B cell (primary cell): Measurements from ENCODE around the gene DHX34. TPM values are rescaled to one million over a fixed set of nuclear protein-coding genes. Genes with fewer than 3 reads are reported as not detected.

Source experiments
- ATAC-seq: fragments of 200-7000 bp; cut with Tn5 transposase; one replicate; pipeline ENCODE4 v1.10.0; 2021; ENCODE audit warnings: low read depth, mild to moderate bottlenecking, moderate number of reproducible peaks, moderate library complexity
- CTCF ChIA-PET: fragments of 350-600 bp; sonication (Branson Sonifier 250); formaldehyde crosslinking; loops from one replicate; lab custom pipeline; 2021; ENCODE audit warnings: antibody characterized with exemption, inconsistent platforms; lab: Charles Lee
- POLR2A ChIA-PET: fragments of 350-600 bp; sonication (Branson Sonifier 250); formaldehyde crosslinking; loops from one replicate; lab custom pipeline; 2021; ENCODE audit warnings: antibody characterized with exemption; lab: Charles Lee
- DNase-seq: peaks from one replicate; pipeline ENCODE4 v3.0.0; 2013
- H2AFZ ChIP-seq: 2 replicates; pipeline ENCODE4 v1.6.1; 2012; ENCODE audit warnings: mild to moderate bottlenecking, low read depth, low read length; ENCODE audit not compliant: insufficient read depth, poor library complexity, severe bottlenecking
- H3K27ac ChIP-seq, 2 donors: 1 replicate in 1 of 2; 2 replicates in 1 of 2; pipeline ENCODE4 v1.5.1; 2012 to 2013; ENCODE audit warnings: low read length in 2 of 2, mild to moderate bottlenecking in 2 of 2, moderate library complexity in 1 of 2
- H3K27me3 ChIP-seq, 4 experiments: fragments of 200-600 bp in 1 of 4; sonication (generic) in 1 of 4; replicated peaks in 1 of 4; 1 replicate in 2 of 4; 2 replicates in 2 of 4; pipeline versions ENCODE4 v1.6.1 to v1.7.0; 2013 to 2016; ENCODE audit warnings: low read length in 3 of 4, mild to moderate bottlenecking in 2 of 4, mixed read lengths in 1 of 4, moderate library complexity in 1 of 4; ENCODE audit not compliant: insufficient read depth in 4 of 4, control insufficient read depth in 3 of 4; ENCODE audit errors: control extremely low read depth in 1 of 4
- H3K36me3 ChIP-seq, 2 experiments: replicated peaks in 1 of 2; 1 replicate in 1 of 2; 2 replicates in 1 of 2; pipeline versions ENCODE4 v1.6.1 to v1.7.1; 2013; ENCODE audit warnings: low read length in 1 of 2; ENCODE audit not compliant: insufficient read depth in 2 of 2, control insufficient read depth in 1 of 2; ENCODE audit errors: control extremely low read depth in 1 of 2, extremely low read depth in 1 of 2
- H3K4me1 ChIP-seq, 2 donors: fragments of 200-600 bp in 1 of 2; sonication (generic) in 1 of 2; 1 replicate in 1 of 2; 2 replicates in 1 of 2; pipeline versions ENCODE4 v1.5.1 to v1.6.1; 2013 to 2017; ENCODE audit warnings: low read length in 2 of 2; ENCODE audit not compliant: control insufficient read depth in 2 of 2, insufficient read depth in 2 of 2
- H3K4me2 ChIP-seq: replicated peaks from 2 replicates; pipeline ENCODE3; 2012; ENCODE audit warnings: mild to moderate bottlenecking, low read depth, low read length; ENCODE audit not compliant: poor library complexity, severe bottlenecking
- H3K4me3 ChIP-seq, 5 experiments: fragments of 200-600 bp in 1 of 5; sonication (generic) in 1 of 5; 1 replicate in 3 of 5; 2 replicates in 2 of 5; pipeline versions ENCODE4 v1.5.1 to v1.7.0; 2011 to 2016; ENCODE audit warnings: low read length in 4 of 5, mild to moderate bottlenecking in 4 of 5, low read depth in 2 of 5, control low read depth in 1 of 5, moderate library complexity in 1 of 5; ENCODE audit not compliant: insufficient read depth in 1 of 5; ENCODE audit errors: control extremely low read depth in 1 of 5, extremely low read depth in 1 of 5
- H3K79me2 ChIP-seq: fragments of 200-600 bp; sonication (generic); one replicate; pipeline ENCODE4 v1.6.0; 2016; ENCODE audit warnings: low read length; ENCODE audit not compliant: control insufficient read depth, insufficient read depth
- H3K9ac ChIP-seq: fragments of 200-600 bp; sonication (generic); 2 replicates; pipeline ENCODE4 v1.6.1; 2017; ENCODE audit warnings: mild to moderate bottlenecking, low read length, moderate library complexity
- H3K9me3 ChIP-seq, 3 donors: one replicate each; pipeline versions ENCODE4 v1.6.1 to v1.7.1; 2013; ENCODE audit warnings: low read length in 2 of 3; ENCODE audit not compliant: control insufficient read depth in 2 of 3, insufficient read depth in 1 of 3; ENCODE audit errors: control extremely low read depth in 1 of 3
- H4K20me1 ChIP-seq: 2 replicates; pipeline ENCODE4 v1.6.0; 2012; ENCODE audit warnings: mild to moderate bottlenecking, low read length; ENCODE audit not compliant: insufficient read depth, control insufficient read depth, poor library complexity, severe bottlenecking
- H3K27ac Mint-ChIP-seq: one replicate; pipeline ENCODE4 v1.8.0; 2021; ENCODE audit warnings: mixed read lengths
- H3K27me3 Mint-ChIP-seq: one replicate; pipeline ENCODE4 v1.8.0; 2021; ENCODE audit warnings: mixed read lengths
- H3K4me1 Mint-ChIP-seq: one replicate; pipeline ENCODE4 v1.8.0; 2021; ENCODE audit warnings: mixed read lengths
- H3K4me3 Mint-ChIP-seq: one replicate; pipeline ENCODE4 v1.8.0; 2021; ENCODE audit warnings: mixed read lengths
- H3K9me3 Mint-ChIP-seq: one replicate; pipeline ENCODE4 v1.8.0; 2022; ENCODE audit warnings: mixed read lengths; ENCODE audit not compliant: insufficient read depth
- CTCF ChIP-seq: fragments of 200-600 bp; IDR thresholded peaks from one replicate; pipeline ENCODE4 v1.8.0; 2022; ENCODE audit warnings: antibody characterized with exemption, mild to moderate bottlenecking
- EZH2 ChIP-seq: IDR thresholded peaks from 2 replicates; pipeline ENCODE4 v1.6.1; 2012; ENCODE audit warnings: borderline replicate concordance, low read depth, mild to moderate bottlenecking, moderate library complexity, low read length; ENCODE audit not compliant: insufficient read depth, poor library complexity, severe bottlenecking
- WGBS: methylation state at CpG from one replicate; pipeline ENCODE4 v1.1.5; 2013; ENCODE audit warnings: missing lambda C conversion rate; ENCODE audit not compliant: insufficient coverage; 5-methylcytosine and 5-hydroxymethylcytosine counted together
- intact Hi-C: fragments of 100-400 bp; cut with micrococcal nuclease; formaldehyde crosslinking; loops from one replicate; pipeline ENCODE4 v1.10.0; 2022
- polyA plus RNA-seq: library from polyadenylated mRNA; depleted of rRNA; stranded (reverse); fragments of >200 nt; gene quantifications from 2 replicates; pipeline ENCODE4 v1.2.3, GENCODE V29; 2012
- total RNA-seq, 2 donors: library from RNA; stranded (reverse); fragments of 120-200 nt in 1 of 2; gene quantifications; 1 replicate in 1 of 2; 2 replicates in 1 of 2; pipeline versions ENCODE4 v1.2.3 to v1.2.4, GENCODE V29; 2013 to 2022

DHX34 gene
- total and polyA plus RNA-seq, 2 donors (not counting 1 experiment from before 2014, with no cell fraction given), result 25.1 to 31.3 TPM

- ATAC-seq, result no peak
- 91% methylated on average over 8 of the region's 14 CpGs for WGBS
- POLR2A ChIA-PET, result no interaction called here
Observed at GRCh38 chr19:47408156-47408938, 59.2 kb downstream of the DHX34 start.

More at GRCh38 chr19:47408156-47408938, 59.2 kb downstream of the DHX34 start:
- Histone ChIP-seq H3K27ac (no peak overlapping the region), H3K4me2 (no peak overlapping the region), H3K79me2 (no peaks in the 10 kb centered on the region), H2AFZ (no peak overlapping the region), H3K27me3 (peaks cover 0 to 31% (median 10%) of the 10 kb centered on the region in 4 experiments), H3K4me1 (no peaks in the 10 kb centered on the region), H3K9ac (no peak overlapping the region), H3K36me3 (no peaks in the 10 kb centered on the region), H4K20me1 (no peaks in the 10 kb centered on the region), H3K4me3 (no peak overlapping the region), H3K9me3 (peaks cover 0 to 16% (median 0%) of the 10 kb centered on the region in 3 donors)
- TF ChIP-seq CTCF (no peak), EZH2 (no peak)
- no peak overlapping the region for H3K4me3 Mint-ChIP-seq
- no peak overlapping the region for H3K27ac Mint-ChIP-seq
- no peaks in the 10 kb centered on the region for H3K9me3 Mint-ChIP-seq
- CTCF ChIA-PET, result no interaction called here
- peaks cover 51% of the 10 kb centered on the region for H3K27me3 Mint-ChIP-seq
- H3K4me1 Mint-ChIP-seq, result no peaks in the 10 kb centered on the region
- intact Hi-C loops, result no loop called here
- DNase-seq, result no peak
